Measurements from ENCODE around the gene CHRNA3.
"Not testable (repeated sequence)": the region's sequence is repeated elsewhere in the genome, so short reads cannot be mapped to it uniquely, and the experiment has no call there.

The CHRNA3 gene

DNA sequence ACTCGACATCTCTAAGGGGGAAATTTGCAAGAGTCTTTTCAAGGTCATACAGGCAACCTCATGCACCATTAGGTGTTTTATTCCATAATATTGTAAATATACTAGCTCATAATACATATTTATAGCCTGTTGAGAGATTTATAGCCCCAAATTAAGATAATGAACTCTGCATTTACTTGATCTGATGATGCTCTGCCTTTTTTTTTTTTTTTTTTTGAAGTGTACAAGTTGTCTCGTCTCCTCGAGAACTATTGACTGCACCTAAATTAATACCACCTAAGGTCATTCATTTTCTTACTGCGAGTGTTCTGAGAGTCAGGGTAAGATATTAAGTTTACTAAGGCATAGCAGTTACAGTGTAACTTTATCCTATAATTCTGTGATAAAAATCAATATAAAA lies 49.4 kb downstream of the CHRNA3 start:
- Mint-ChIP-seq H3K27me3 (ENCODE audit: low read depth) (peaks cover 10% of the 10 kb centered on the region), H3K9me3 (no peaks in the 10 kb centered on the region), H3K36me3 (ENCODE audit: low read depth) (no peaks in the 10 kb centered on the region), H3K27ac (no peak overlapping the region), H3K4me1 (ENCODE audit: low read depth) (peaks cover 10% of the 10 kb centered on the region), H3K4me3 (no peak overlapping the region)
- no peak for DNase-seq (ENCODE audit: low spot score)

DNA sequence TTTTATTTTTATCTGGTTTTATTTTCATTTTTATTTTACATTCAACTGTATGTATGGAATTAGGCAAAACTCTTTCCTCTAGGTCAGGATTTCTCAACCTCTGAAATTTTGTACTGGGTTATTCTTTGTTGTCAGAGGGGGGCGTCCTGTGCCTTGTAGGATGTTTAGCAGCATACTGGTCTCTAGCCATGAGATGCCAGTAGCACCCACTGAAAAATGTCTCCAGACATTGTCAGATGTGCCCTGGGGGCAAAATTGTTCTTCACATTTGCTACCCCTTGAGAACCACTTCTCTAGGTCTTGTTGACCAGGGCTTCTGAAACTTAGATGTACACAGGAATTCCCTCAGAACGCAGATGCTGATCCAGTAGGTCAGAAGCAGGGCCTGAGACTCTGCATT lies 50.1 kb downstream of the CHRNA3 start:
- H3K4me1 Mint-ChIP-seq (ENCODE audit: low read depth) = peaks cover 16% of the 10 kb centered on the region
- H3K36me3 Mint-ChIP-seq (ENCODE audit: low read depth) = no peaks in the 10 kb centered on the region
- no peak overlapping the region for H3K4me3 Mint-ChIP-seq
- peaks cover 15% of the 10 kb centered on the region for H3K27me3 Mint-ChIP-seq (ENCODE audit: low read depth)
- no peak for DNase-seq (ENCODE audit: low spot score)
- no peaks in the 10 kb centered on the region for H3K9me3 Mint-ChIP-seq
- no peak overlapping the region for H3K27ac Mint-ChIP-seq

DNA sequence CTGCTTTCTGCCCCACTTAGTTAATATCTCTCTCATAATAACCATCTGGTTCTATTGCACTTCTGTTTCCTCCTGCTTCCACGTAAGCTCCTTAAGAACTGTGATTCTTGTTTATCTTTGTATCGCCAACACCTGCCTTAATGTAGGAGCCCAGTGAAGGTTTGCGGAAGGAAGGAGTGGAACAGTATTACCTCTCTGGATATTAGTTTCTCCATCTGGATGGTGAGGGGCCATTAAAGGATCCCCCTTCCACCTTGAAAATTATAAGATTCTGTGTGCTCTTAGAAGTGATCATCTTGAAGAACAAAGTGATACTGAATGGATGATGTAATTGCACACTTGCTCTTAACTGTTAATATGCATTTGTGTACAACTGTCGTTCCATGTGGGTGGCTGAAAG lies 53.3 kb downstream of the CHRNA3 start:
- H3K36me3 Mint-ChIP-seq (ENCODE audit: low read depth) = no peaks in the 10 kb centered on the region
- H3K9me3 Mint-ChIP-seq = no peaks in the 10 kb centered on the region
- no peak for DNase-seq (ENCODE audit: low spot score)
- H3K4me1 Mint-ChIP-seq (ENCODE audit: low read depth) = peaks cover 25% of the 10 kb centered on the region
- H3K27ac Mint-ChIP-seq = no peak overlapping the region
- peaks cover 17% of the 10 kb centered on the region for H3K27me3 Mint-ChIP-seq (ENCODE audit: low read depth)
- H3K4me3 Mint-ChIP-seq = no peak overlapping the region

DNA sequence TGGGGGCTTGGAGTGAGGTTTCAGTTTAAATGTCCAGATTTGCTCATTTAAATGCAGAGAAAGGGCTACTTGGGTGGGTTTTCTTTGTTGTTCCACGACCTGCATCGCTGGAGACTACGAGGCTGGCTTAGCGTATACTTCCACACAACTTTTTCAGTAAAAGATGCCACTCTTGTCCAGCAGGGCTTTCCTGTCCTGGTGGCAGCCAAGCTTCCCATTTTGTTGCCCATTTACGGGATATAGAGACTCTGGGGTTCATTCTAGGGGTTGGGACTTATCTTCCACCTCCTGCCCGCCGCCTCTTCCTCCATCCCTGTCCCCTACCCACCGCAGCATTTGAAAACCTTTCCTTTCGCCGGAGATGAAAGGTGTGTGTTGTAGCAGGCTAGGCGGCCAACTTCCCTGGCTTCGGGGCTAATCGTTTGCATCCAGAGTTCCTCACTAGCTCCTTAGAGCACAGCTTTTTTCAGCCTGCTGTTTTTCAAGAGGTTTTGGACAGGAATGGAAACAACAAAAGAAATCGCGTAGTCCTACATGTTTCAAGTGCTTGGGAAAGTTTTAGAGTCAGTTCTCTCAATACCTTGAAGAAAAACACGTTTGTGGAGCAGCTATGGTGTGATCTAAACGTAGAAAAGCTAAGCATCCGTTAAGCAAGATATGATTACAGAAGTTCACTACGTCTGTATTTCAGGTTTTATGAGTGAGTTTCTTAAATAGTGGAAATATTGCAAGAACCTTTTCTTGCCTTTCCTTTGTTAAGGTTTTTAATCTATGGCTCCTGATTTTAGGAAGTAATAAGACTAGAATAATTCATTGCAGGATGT lies 54.6 kb downstream of the CHRNA3 start:
- no peaks in the 10 kb centered on the region for H3K36me3 Mint-ChIP-seq (ENCODE audit: low read depth)
- H3K27me3 Mint-ChIP-seq (ENCODE audit: low read depth) = peaks cover 22% of the 10 kb centered on the region
- peak overlapping the region; percentile 87 for H3K4me3 Mint-ChIP-seq
- H3K27ac Mint-ChIP-seq = peak overlapping the region; percentile 32
- DNase-seq (ENCODE audit: low spot score) = no peak
- H3K9me3 Mint-ChIP-seq = no peaks in the 10 kb centered on the region
- peaks cover 25% of the 10 kb centered on the region for H3K4me1 Mint-ChIP-seq (ENCODE audit: low read depth)

DNA sequence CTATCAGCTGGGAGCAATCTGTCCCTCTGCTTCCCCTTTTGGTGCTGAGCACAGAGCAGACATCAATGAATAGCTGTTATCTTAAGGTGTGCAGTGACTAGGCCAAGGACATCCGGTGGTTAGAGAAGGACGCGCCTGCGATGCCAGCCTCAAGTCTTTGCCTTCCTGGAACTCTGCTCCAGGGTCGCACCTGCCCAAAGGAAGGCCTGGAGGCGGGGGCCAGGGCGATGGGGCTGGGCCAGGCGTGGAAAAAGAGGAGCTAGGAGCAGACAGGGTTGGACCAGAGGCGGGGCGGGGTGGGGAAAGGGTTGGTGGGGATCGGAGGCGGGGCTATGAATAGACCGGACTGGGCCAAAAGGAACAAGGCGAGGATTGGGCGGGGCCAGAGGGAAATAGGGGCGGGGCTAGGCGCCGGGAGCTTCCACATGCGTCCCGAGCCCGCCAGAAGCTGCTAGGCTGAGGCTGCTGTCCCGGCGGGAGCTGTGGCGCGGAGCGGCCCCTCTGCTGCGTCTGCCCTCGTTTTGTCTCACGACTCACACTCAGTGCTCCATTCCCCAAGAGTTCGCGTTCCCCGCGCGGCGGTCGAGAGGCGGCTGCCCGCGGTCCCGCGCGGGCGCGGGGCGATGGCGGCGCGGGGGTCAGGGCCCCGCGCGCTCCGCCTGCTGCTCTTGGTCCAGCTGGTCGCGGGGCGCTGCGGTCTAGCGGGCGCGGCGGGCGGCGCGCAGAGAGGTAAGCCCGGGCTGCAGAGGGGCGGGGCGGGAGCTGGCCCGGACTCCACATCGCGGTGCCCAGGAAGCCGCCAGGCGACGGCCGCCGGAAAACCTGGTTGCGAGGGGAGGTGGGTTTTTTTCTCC lies 55.5 kb downstream of the CHRNA3 start, which contains the start of gene CHRNA5:
Gene CHRNA5 (plus strand): TSS at position 424 of the 854 bp plus-strand sequence. CDS start 200 bp downstream, at position 624.
- H3K27me3 Mint-ChIP-seq (ENCODE audit: low read depth) = peaks cover 22% of the 10 kb centered on the region
- no peaks in the 10 kb centered on the region for H3K9me3 Mint-ChIP-seq
- H3K27ac Mint-ChIP-seq = peak within 1 kb of the TSS; percentile 60

DNA sequence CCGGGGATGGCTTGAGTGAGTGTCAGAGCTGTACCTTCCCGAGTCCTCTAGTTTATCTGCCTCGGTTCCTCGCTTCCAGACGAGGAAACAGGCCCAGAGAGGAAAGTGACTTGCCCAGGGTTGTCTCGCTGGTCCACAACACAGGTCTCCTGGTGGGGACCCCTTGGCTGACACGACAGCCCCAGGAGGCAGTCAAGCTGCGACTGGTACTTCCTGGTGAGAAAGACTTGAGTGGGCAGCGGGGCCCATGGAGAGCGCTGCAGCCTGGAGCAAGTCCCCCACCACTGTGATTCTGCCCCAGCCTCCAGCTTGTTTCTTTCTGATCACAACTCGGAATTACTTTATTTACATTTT lies 56.1 kb downstream of the CHRNA3 start:
- Mint-ChIP-seq H3K36me3 (ENCODE audit: low read depth) (no peaks in the 10 kb centered on the region), H3K27me3 (ENCODE audit: low read depth) (peaks cover 22% of the 10 kb centered on the region), H3K27ac (peak overlapping the region; percentile 60)

More for the DNA sequence above, 55.5 kb downstream of the CHRNA3 start, which contains the start of gene CHRNA5:
- Mint-ChIP-seq H3K4me3 (peak within 1 kb of the TSS; percentile 88), H3K4me1 (ENCODE audit: low read depth) (peaks cover 25% of the 10 kb centered on the region), H3K36me3 (ENCODE audit: low read depth) (no peaks in the 10 kb centered on the region)
- peak; percentile 66 for DNase-seq (ENCODE audit: low spot score)

DNA sequence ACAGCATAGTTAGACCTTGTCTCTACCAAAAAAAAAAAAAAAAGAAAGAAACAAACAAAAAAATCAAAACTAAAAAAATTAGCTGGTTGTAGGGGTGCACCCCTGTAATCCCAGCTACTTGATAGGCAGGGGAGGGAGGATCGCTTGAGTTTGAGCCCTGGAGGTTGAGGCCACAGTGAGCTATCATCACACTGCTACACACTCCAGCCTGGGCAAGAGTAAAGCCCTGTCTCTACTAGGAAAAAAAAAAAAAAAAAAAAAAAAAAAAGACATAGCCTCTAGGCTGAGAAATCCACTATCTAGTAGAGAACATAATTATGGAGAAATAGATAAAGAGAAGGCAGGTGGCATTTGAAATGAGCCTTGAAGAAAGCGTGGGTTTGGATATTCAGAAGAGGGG lies 57.7 kb downstream of the CHRNA3 start:
- Mint-ChIP-seq H3K9me3 (no peaks in the 10 kb centered on the region), H3K27ac (no peak overlapping the region), H3K36me3 (ENCODE audit: low read depth) (no peaks in the 10 kb centered on the region), H3K4me1 (ENCODE audit: low read depth) (peaks cover 25% of the 10 kb centered on the region), H3K27me3 (ENCODE audit: low read depth) (peaks cover 28% of the 10 kb centered on the region), H3K4me3 (no peak overlapping the region)
- no peak for DNase-seq (ENCODE audit: low spot score)

More for the DNA sequence above, 56.1 kb downstream of the CHRNA3 start:
- peak overlapping the region; percentile 88 for H3K4me3 Mint-ChIP-seq
- no peak for DNase-seq (ENCODE audit: low spot score)
- H3K4me1 Mint-ChIP-seq (ENCODE audit: low read depth) = peaks cover 25% of the 10 kb centered on the region
- H3K9me3 Mint-ChIP-seq = no peaks in the 10 kb centered on the region

DNA sequence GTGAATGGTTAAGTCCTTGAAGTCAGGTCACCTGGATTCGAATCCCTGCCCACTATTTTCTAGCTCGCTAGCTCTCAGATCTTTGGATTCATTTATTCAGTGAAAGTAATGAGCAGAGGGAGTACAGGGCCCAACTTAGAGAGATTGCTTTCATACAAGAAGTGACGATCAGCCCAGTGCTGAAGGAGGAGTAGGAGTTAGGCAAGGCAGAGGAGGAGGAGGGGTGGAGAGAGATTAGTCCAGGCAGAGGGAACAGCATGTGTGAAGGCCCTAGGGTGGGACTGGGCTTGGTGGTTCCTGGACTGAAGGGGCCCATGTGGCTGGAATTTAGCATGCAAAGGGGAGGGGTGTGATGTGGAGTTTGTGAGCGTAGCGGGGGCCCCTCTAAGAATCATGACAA lies 59.3 kb downstream of the CHRNA3 start:
- peaks cover 19% of the 10 kb centered on the region for H3K27me3 Mint-ChIP-seq (ENCODE audit: low read depth)
- H3K4me1 Mint-ChIP-seq (ENCODE audit: low read depth) = peaks cover 16% of the 10 kb centered on the region
- no peak overlapping the region for H3K4me3 Mint-ChIP-seq
- H3K36me3 Mint-ChIP-seq (ENCODE audit: low read depth) = no peaks in the 10 kb centered on the region
- no peaks in the 10 kb centered on the region for H3K9me3 Mint-ChIP-seq
- H3K27ac Mint-ChIP-seq = no peak overlapping the region
- no peak for DNase-seq (ENCODE audit: low spot score)

DNA sequence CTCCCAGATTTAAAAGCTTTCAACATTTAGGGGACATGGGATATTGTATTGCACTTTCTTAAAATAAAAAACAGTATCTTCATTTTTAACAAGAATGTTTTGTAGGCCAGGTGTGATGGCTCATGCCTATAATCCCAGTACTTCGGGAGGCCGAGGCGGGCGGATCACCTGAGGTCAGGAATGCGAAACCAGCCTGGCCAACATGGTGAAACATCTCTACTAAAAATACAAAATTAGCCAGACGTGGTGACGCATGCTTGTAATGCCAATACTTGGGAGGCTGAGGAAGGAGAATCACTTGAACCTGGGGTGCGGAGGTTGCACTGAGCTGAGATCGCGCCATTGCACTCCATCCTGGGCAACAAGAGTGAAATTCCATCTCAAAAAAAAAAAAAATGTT lies 60.6 kb downstream of the CHRNA3 start:
- H3K27me3 Mint-ChIP-seq (ENCODE audit: low read depth) = peaks cover 13% of the 10 kb centered on the region
- H3K27ac Mint-ChIP-seq; H3K9me3 Mint-ChIP-seq; H3K36me3 Mint-ChIP-seq (ENCODE audit: low read depth); H3K4me1 Mint-ChIP-seq (ENCODE audit: low read depth); H3K4me3 Mint-ChIP-seq; DNase-seq (ENCODE audit: low spot score): not testable (repeated sequence)

DNA sequence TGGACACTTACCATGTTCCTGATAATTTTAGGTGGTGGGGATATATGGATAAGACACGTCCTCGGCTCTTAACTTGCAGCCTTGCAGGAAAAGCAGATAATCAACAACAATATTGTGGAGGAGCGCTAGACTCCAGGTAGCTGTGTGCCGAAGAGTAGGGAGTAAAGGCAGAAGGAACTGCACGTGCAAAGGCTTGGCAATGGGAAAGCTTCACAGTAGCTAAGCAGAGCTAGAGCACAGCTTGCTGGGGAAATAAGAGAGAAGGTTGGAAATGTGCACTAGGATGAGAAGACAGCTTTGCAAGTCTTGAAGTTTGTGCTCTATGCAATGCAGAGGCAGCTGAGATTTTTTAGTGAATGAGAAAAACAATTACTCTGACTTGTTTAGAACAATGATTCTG lies 68.2 kb downstream of the CHRNA3 start:
- no peak overlapping the region for H3K4me3 Mint-ChIP-seq
- DNase-seq (ENCODE audit: low spot score) = no peak
- no peaks in the 10 kb centered on the region for H3K9me3 Mint-ChIP-seq
- H3K27ac Mint-ChIP-seq = no peak overlapping the region
- peaks cover 23% of the 10 kb centered on the region for H3K36me3 Mint-ChIP-seq (ENCODE audit: low read depth)
- H3K27me3 Mint-ChIP-seq (ENCODE audit: low read depth) = no peaks in the 10 kb centered on the region
- H3K4me1 Mint-ChIP-seq (ENCODE audit: low read depth) = no peaks in the 10 kb centered on the region

DNA sequence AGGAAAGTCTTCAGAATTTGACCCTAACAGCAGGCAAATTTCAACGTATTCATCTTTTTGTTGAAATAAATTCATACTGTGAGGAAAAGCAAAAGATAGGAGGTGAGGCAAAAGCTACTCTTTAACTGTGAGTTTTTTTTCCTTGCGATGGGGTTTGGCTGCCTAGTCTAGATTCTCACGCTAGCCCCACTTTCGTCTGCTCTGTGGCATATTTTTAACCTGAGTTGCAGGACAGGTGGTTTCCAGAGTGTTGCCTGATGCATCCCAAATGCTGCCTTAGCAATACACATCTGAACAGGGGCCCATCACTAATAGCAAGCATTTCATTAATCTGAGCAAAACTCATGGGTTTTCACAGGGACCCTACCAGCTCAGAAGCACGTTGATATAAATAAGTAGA lies 68.9 kb downstream of the CHRNA3 start:
- no peaks in the 10 kb centered on the region for H3K9me3 Mint-ChIP-seq
- H3K27ac Mint-ChIP-seq = no peak overlapping the region
- H3K4me1 Mint-ChIP-seq (ENCODE audit: low read depth) = no peaks in the 10 kb centered on the region
- no peak overlapping the region for H3K4me3 Mint-ChIP-seq
- H3K27me3 Mint-ChIP-seq (ENCODE audit: low read depth) = no peaks in the 10 kb centered on the region
- DNase-seq (ENCODE audit: low spot score) = no peak
- H3K36me3 Mint-ChIP-seq (ENCODE audit: low read depth) = peaks cover 27% of the 10 kb centered on the region

DNA sequence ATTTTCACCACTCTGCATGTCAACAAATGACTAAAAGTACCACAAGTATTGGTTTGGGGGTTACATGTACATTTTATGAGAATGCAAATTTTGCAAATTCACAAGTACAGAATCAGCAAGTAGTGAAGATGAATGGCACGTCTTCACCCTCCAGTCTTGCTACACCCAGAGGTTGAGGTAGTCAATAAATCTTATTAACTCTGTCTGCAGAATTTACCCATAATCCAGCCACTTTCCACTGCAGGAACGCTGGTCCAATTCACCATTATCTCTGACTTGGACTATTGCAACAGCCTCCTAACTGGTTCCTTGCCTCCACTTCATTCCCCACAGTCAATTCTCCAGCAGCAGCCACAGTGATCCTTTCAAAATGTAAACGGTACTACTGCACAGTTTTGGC lies 70.0 kb downstream of the CHRNA3 start:
- no peaks in the 10 kb centered on the region for H3K9me3 Mint-ChIP-seq
- H3K27ac Mint-ChIP-seq = no peak overlapping the region
- H3K36me3 Mint-ChIP-seq (ENCODE audit: low read depth) = peaks cover 35% of the 10 kb centered on the region
- no peak for DNase-seq (ENCODE audit: low spot score)
- H3K27me3 Mint-ChIP-seq (ENCODE audit: low read depth) = no peaks in the 10 kb centered on the region
- no peaks in the 10 kb centered on the region for H3K4me1 Mint-ChIP-seq (ENCODE audit: low read depth)
- H3K4me3 Mint-ChIP-seq = no peak overlapping the region

DNA sequence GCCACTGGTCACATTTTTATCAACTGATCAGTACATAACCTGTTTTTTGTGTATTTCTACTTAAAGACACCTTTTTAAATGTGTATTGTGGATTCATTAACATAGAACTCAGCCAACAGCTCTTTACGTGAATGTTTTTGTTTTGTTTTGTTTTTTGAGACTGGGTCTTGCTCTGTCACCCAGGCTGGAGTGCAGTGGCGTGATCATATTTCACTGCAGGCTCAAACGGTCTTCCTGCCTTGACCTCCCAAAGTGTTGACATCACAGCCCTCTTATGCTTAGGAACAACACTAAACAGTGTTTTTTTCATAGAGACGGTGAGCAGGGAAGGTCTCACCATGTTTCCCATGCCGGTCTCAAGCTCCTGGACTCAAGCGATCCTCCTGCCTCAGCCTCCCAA lies 70.6 kb downstream of the CHRNA3 start:
- H3K9me3 Mint-ChIP-seq = no peaks in the 10 kb centered on the region
- no peak overlapping the region for H3K27ac Mint-ChIP-seq
- H3K27me3 Mint-ChIP-seq (ENCODE audit: low read depth) = no peaks in the 10 kb centered on the region
- no peak for DNase-seq (ENCODE audit: low spot score)
- no peaks in the 10 kb centered on the region for H3K4me1 Mint-ChIP-seq (ENCODE audit: low read depth)
- H3K36me3 Mint-ChIP-seq (ENCODE audit: low read depth) = peaks cover 42% of the 10 kb centered on the region
- no peak overlapping the region for H3K4me3 Mint-ChIP-seq
